GM19463 (cell line): ENCODE results near the gene PATJ.
"Not testable (repeated sequence)": the region's sequence is repeated elsewhere in the genome, so short reads cannot be mapped to it uniquely, and the experiment has no call there.

Experiments
- ATAC-seq: cut with Tn5 transposase; IDR thresholded peaks from one replicate; pipeline ENCODE4 v1.9.1; 2021; ENCODE audit warnings: mild to moderate bottlenecking, moderate library complexity; ENCODE audit not compliant: unreplicated experiment

Gene PATJ

DNA sequence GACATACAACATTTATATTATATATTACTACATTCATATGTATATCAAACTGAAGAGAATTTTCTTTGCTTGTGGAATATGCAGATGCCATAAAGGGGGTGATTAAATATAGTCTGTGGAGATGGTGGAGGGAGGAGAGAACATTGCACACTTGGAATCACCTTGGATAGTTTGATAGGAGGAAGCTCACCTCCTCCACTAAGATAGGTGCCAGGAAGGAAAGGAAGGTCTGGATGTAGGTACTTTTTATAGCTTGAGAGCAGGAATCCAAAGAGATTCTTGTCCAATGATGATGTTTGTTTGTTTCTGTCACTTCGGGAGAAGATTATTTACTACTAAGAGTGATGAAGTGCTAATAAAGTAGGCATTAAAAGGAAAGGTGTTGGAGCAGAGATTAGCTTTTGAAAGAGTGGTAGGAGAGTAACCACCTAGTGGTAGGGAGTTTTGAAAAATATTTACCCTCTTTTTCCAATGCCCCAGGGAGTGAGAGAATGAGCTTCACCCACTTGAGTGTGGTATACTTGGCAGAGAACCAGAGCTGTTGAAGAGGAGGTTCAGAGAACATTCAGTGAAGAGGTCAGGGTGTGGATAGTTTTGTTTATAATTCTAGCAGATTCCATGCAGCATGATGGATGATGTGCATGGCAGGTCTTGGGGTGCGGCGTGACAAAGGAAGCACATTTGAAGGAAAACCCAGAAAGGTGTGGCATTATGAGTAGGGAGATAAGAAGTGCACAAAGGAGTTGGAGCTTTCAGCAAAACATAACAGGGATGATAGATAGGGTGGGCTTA lies 145.0 kb downstream of the PATJ start:
- ATAC-seq: no peak

DNA sequence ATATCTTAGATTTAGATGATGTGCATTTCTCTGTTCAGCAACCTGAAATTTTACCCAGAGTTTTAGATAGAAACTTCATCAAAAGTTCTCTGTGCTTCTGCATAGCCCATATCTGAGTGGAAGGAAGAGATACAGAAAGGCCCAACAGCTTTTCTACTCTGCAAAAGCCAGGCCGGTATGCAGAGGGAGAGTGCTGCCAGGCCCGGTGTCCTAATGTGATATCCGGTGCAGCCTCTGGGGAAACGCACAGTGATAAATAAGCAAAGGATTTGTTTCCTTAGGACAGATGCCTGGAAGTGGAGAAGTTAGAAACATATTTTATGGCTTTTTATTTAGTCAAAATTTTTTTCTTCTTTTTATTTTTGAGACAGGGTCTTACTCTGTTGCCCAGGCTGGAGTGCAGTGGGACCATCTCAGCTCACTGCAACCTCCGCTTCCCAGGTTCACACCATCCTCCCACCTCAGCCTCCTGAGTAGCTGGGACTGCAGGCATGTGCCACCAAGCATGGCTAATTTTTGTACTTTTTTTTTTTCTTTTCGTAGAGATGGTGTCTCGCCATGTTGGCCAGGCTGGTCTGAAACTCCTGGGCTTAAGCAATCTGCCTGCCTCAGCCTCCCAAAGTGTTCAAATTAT lies 145.8 kb downstream of the PATJ start:
- ATAC-seq: no peak

DNA sequence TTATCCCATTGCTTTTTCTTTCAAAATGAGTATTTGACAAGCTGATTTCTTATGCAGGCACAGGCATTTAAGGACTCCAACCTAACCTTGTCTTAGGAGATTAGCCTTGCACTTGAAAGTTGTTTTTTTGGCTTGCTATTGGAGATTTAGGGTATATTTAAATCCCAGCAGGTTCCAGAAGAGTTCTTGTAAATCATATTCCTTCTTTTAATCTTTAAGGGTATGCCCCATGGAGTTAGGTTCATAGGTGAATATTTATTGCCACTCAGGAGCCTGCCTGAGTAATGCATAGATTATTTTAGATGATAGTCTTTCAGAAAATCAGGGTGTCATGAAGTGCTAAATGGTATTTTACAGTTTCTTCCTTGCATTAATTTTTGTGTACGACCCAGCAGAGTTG lies 146.5 kb downstream of the PATJ start:
- no peak for ATAC-seq

DNA sequence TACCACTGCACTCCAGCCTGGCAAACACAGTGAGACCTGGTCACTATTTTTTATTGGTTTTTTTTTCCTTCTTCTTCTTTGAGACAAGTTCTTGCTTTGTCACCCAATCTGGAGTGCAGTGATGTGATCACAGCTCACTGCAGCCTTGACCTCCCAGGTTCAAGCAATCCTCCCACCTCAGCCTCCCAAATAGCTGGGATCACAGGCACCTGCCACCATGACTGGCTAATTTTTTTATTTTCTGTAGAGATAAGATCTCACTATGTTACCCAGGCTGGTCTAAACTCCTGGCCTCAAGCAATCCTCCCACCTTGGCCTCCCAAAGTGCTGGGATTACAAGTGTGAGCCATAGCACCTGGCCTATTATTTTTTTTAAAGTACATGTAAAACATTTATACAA lies 148.2 kb downstream of the PATJ start:
- ATAC-seq: not testable (repeated sequence)

DNA sequence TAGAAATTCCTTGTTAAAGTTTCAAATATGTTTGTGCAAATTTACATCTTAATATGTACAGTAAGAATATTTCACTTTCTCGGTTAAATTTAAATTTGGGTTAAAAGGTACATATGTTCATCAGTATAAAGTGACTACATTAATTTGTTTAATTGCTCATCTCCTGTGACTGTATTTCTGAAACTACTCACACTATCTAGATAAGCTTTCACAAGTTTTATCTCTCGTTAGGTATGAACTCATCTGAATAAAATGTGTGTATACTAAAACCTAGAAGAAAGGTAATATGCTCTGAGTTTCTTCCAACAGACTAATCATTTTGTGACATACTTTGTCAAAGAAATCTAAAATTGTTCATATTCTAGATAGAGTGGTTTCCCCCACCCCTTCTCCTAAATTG lies 150.7 kb downstream of the PATJ start:
- no peak for ATAC-seq

DNA sequence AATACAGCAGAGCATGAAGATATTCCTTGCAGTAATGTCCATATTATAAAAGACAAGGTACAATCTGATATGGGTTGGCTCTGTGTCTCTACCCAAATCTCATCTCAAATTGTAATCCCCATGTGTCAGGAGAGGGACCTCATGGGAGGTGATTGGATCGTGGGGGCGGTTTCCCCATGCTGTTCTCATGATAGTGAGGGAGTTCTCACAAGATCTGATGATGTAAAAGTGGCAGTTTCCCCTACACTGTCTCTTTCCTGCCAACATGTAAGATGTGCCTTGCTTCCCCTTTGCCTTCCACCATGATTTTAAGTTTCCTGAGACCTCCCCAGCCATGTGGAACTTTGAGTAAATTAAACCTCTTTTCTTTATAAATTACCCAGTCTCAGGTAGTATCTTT lies 152.0 kb downstream of the PATJ start:
- ATAC-seq: not testable (repeated sequence)

DNA sequence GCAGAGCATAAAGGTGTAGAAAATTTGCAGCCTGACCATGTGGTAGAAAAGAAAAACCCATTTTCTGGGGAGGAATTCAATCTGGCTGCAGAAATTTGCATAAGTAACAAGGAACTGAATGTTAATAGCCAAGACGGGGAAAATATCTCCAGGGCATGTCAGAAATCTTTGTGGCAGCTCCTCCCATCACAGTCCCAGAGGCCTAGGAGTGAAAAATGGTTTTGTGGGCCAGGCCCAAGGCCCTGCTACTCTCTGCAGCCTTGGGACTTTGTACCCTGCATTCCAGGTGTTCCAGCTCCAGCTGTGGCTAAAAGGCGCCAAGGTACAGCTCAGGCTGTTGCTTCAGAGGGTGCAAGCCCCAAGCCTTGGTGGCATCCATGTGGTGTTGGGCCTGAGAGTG lies 152.9 kb downstream of the PATJ start:
- no peak for ATAC-seq

DNA sequence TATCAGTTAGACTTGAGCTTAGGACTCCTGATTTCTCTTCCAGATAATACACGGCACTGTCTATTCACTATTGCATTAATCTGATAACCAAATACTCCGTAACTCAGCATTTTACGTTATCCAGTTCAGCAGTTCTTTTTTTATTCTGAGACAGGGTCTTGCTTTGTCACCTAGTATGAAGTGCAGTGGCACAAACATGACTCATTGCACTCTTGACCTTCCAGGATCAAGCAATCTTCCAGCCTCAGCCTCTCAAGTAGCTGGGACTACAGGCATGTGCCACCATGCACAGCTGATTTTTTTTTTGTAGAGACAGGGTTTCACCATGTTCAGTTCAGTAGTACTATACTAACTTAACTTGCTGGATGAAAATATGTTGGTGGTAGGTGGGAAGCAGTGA lies 156.4 kb downstream of the PATJ start:
- ATAC-seq: no peak

DNA sequence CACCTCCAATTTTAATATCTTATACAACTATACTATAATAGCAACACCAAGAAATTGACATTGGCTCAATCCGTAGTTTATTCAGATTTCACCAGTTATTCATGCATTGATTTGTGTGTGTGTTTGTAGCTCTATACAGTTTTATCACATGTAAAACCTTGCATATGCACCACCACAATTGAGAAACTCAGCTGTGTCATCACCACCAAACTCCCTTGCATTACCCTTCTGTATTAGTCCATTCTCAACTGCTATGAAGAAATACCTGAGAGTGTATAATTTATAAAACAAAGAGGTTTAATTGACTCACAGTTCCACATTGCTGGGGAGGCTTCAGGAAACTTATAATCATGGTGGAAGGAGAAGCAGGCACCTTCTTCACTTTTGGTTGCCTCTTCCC lies 162.1 kb downstream of the PATJ start:
- ATAC-seq: no peak

DNA sequence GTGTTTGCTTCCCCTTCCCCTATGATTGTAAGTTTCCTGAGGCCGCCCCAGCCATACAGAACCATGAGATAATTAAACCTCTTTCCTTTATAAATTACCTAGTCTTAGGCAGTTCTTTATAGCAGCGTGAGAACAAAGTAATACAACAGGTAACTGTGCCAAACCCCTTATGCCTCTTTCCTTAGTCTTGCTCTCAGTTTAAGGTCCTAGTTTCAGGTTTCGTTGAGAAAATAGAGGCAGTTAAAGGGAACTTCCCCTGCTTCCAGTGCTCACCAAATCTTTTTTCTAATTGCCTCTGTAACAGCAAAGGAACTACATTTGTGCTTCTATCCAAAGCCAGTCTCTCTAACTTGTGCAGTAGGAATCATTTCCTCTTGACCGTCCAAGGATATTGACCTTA lies 164.8 kb downstream of the PATJ start:
- no peak for ATAC-seq

DNA sequence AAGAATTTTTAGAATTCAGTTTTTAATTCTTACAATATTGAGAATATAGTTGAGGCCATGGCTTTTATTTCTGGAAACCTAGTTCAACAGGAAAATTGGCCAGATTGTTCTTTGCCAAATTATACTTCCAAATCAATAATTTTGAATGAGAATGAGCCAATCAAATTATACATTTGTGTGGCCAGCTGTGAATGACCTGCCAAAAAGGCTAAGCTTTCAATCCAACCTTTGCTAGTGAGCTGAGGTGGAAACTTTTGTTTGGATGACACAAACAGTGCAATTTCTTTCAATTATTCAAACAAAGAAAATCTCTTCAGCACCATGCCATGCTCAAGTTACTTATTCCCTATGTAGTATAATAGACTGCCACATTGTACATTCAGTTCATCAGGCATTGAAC lies 167.8 kb downstream of the PATJ start:
- no peak for ATAC-seq

DNA sequence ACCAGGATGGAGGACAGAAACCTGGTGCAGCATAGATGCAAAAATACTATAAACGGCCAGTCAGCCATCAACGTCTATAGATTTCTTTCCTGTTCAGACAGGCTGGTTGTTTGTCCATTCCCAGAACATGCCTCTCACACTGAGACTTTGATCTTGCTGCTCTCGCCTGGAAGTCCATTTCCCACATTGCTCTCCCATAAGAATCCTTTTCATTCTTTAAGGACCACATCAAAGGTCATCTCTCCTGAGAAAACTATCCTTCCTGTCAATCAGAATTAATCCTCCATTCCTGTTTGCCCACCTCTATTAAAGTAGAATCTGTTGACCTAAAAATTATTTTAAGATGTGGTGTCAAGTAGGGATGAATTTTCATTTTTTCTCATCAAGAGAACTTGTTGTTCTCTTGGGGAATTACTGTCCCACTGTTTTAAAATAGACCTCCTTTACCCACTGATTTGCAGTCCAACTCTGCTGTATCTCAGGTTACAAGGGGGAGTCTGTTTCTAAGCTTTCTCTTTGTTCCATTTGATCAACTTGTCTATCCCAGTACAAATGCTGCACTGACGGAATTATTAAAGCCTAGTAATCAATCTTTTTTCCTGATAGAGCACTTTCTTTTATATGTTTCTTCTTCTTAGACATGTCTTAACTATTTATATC lies 172.7 kb downstream of the PATJ start:
- no peak for ATAC-seq

DNA sequence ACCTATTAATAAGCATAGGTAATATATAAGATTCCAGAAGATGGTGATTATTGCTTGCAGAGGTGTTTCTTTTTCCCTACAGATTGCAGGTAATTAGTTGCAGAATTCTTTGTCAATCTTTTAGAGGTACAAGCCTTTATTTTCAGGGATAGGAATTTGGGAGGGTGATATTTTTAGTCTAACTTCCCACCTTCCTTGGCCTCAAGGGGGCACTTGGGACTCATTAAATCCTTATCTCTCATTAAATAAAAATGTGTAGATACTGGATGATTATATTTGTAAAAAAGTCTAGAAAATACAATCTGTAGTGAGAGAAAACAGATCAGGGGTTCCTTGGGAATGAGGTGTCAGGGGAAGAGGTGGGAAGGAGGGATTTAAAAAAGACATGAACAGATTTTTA lies 179.2 kb downstream of the PATJ start:
- ATAC-seq: no peak

DNA sequence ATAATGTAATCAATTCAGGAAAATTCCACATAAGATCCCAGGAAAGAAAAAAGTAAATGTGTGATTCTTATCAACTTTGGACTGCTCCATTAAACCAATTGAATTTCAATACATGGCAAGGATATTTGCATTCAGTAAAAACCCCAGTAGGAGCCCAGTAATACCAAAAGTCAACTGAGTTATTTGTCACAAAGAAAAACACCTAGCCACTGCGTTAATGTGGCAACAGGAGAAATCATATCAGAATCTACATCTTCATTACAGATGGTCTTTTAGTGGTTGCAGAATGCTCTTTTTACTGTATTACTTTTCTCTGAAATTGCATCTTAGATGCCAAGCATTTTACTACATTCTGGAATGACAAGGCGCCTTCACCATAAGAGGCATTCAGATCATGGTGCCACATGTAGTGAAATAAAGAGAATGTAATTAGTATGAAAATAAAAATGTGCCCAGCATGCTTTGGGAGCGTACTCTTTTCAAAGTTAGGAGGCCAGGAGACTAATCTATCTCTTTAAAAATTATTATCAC lies 180.7 kb downstream of the PATJ start:
- no peak for ATAC-seq

DNA sequence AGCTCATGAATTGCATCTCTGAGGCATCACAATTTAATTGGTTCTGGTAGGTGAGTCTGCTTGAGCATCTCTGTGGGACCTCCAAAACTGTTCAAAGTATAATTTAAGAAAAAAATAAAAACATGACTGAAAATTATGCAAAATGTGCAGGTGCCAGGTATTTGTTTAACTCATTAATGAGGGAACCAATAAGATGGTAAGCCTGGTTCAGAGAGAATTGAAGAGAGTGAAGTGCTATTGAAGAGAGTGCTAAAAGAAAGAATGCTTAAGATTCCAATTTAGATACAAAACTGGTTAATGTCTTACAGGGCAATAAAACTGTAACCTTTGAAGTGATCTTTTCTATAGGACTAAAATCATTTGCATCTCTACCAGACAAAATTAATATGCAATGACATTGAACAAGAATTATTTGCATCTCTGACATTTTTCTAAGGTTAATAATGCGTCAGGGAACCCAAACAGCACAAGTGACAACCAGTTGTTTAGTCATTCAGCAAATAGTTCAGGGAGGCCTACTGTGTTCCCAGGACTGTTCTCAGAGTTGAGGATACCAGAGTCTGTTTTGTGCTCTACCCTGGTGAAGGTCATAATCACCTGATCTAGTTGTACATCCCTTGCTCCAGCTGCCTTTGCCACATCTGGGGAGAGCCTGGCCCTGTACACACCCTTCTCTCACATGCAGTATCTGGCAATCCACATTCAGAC lies 183.5 kb downstream of the PATJ start:
- no peak for ATAC-seq

DNA sequence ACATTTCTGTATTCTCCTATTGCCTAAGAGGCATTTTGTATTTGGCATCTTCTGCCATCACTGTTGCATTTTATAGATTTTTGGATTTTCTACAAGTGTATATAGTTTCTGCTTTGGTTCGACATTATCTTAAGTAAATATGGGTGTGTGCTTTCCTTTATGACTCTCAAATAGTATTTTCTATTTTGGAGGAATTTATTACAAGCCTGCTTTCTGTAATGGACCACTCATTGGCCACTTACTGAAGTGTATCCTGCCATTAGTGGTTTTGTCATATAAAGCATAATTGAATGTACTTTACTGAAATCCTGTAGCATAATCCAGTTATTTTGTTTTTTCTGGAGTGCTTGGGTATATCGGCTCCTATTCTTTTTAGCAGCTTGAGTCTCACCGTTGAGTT lies 184.3 kb downstream of the PATJ start:
- no peak for ATAC-seq

DNA sequence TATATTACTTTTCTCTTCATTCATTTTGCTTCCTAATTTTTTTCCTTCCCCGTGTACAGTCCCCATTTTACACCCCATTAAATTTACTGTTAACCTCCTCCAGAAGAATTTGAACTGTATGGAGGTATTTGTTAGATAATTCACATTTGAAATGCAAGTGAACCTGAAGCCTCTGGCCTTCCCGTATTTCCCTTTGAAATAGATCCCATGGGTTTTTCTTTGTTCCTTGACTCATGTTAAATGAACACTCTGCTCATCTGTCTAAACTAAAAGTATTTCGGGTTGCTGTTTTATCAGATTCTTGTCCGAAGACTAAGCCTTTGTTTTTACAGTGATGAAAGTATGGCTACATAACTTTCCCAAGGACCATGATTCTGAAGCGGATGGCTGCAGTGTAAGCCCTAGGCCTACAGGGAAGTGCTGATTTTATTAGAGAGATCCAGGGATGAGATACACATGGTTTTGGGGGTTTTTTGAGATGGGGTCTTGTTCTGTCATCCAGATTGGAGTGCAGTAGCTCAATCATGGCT lies 187.9 kb downstream of the PATJ start:
- ATAC-seq: no peak

DNA sequence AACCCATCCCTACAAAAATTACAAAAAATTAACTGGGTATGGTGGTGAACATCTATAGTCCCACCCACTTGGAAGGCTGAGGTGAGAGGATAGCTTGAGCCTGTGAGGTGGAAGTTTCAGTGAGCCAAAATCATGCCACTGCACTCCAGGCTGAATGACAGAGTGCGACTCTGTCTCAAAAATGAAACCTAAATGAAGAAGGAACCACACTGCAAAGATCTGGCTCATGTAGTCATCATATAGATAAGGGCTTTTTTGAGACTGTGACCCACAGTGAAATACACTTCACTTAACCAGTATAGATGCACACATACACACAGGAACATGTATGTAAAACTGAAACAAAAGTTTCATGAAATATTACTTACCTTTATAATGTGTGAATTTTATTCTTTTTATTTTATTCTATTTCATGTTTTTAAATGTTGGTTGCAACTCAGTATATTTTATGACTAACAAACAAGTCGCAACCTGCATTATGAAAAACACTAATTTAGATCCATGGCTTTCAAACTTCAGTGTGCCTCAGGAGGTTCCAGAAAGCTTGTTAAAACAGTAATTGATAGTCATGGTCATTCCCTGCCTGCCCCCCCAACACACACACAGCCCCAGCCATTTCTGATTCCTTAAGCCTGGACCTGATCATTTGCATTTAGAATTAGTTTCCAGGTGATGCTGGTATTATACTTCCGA lies 189.5 kb downstream of the PATJ start:
- no peak for ATAC-seq

DNA sequence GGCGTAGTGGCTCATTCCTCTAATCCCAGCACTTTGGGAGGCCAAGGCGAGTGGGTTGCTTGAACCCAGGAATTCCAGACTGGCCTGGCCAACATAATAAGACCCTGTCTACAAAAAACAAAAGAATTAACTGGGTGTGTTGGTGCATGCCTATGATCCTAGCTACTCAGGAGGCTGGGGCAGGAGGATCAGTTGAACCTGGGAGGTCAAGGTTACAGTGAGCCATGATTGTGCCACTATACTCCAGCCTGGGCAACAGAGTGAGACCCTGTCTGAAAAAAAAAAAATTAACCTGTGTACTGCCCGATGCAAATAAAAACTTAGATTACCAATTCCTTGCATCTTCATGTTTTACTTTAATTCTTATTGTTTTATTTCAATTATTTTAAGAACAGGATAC lies 193.2 kb downstream of the PATJ start:
- no peak for ATAC-seq

DNA sequence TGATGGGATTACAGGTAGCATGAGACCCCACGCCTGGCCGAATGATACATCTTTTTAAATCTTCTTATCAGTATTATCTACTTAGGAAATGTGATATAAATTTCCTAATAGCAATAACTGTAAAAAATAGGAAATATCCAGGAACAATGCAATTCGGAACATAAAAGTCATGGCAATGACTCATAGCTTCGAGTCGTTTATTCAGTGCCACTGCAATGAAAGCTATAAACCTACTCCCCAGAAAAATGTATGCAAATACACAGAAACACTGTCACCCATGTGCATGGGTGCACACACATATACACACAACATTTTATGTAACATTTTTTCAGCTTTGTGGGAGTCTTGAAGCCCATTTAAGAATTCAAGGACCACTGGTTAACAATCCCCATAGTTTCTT lies 194.6 kb downstream of the PATJ start:
- no peak for ATAC-seq

DNA sequence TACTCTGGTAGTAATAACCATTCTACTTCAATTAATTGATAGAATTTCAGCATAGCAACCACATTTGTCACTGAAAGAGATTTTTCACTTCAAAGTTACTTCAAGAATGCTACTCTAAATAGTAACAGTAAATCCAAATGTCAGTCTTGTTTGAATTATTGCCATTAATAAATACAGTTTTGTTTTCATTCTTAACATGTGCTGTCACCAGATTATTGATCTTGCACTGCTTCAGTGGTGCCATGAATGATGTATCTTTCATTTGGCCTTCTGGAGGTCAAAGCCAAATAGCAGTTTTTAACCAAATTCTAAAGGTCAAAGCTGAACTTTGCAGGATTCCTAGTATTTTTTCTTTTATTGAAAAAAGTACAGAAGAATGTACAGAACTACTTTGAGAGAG lies 199.5 kb downstream of the PATJ start:
- ATAC-seq: no peak
